ENCODE results near the gene RAPGEF5.

The RAPGEF5 gene

GRCh38 chr7:22194658-22195273 lies 162.2 kb downstream of the RAPGEF5 start:
- no peak overlapping the region for H3K27ac ChIP-seq
- DNase-seq (ENCODE audit: low read depth, low spot score), result no peak
- H3K36me3 ChIP-seq (ENCODE audit: insufficient read depth, low read length), result no peaks in the 10 kb centered on the region
- no peak overlapping the region for H3K9ac ChIP-seq (ENCODE audit: insufficient read length)
- no peak overlapping the region for H3K4me3 ChIP-seq
- no peak for TF ChIP-seq FOXP2 (optimal IDR thresholded peaks at IDR 0.05; ENCODE audit: control extremely low read depth, extremely low read length, insufficient read depth)
- no peak for TF ChIP-seq POLR2AphosphoS5 (IDR thresholded peaks at IDR 0.05; ENCODE audit: borderline replicate concordance, low read depth, low read length)
- TF ChIP-seq EZH2 (IDR thresholded peaks at IDR 0.05), result no peak
- H3K9me3 ChIP-seq (ENCODE audit: low read depth, low read length), result no peaks in the 10 kb centered on the region

GRCh38 chr7:22193450-22193983 lies 163.4 kb downstream of the RAPGEF5 start:
- H3K27ac ChIP-seq, result no peak overlapping the region
- H3K36me3 ChIP-seq (ENCODE audit: insufficient read depth, low read length), result no peaks in the 10 kb centered on the region
- no peak overlapping the region for H3K4me3 ChIP-seq
- H3K9me3 ChIP-seq (ENCODE audit: low read depth, low read length), result no peaks in the 10 kb centered on the region
- no peak overlapping the region for H3K9ac ChIP-seq (ENCODE audit: insufficient read length)
- DNase-seq (ENCODE audit: low read depth, low spot score), result no peak
- TF ChIP-seq FOXP2 (optimal IDR thresholded peaks at IDR 0.05; ENCODE audit: control extremely low read depth, extremely low read length, insufficient read depth) (no peak), EZH2 (IDR thresholded peaks at IDR 0.05) (no peak), POLR2AphosphoS5 (IDR thresholded peaks at IDR 0.05; ENCODE audit: borderline replicate concordance, low read depth, low read length) (no peak)

- H3K27ac ChIP-seq, result no peak overlapping the region
- no peak overlapping the region for H3K4me3 ChIP-seq
- H3K9me3 ChIP-seq (ENCODE audit: low read depth, low read length), result no peaks in the 10 kb centered on the region
- H3K9ac ChIP-seq (ENCODE audit: insufficient read length), result no peak overlapping the region
- DNase-seq (ENCODE audit: low read depth, low spot score), result no peak
- TF ChIP-seq EZH2 (IDR thresholded peaks at IDR 0.05) (no peak), FOXP2 (optimal IDR thresholded peaks at IDR 0.05; ENCODE audit: control extremely low read depth, extremely low read length, insufficient read depth) (no peak), POLR2AphosphoS5 (IDR thresholded peaks at IDR 0.05; ENCODE audit: borderline replicate concordance, low read depth, low read length) (no peak)
- H3K36me3 ChIP-seq (ENCODE audit: insufficient read depth, low read length), result no peaks in the 10 kb centered on the region
These were observed 164.2 kb downstream of the RAPGEF5 start for GRCh38 chr7:22192801-22193200.

GRCh38 chr7:22190736-22191135 lies 166.2 kb downstream of the RAPGEF5 start:
- Histone ChIP-seq H3K4me3 (no peak overlapping the region), H3K9ac (ENCODE audit: insufficient read length) (no peak overlapping the region), H3K27ac (no peak overlapping the region), H3K36me3 (ENCODE audit: insufficient read depth, low read length) (no peaks in the 10 kb centered on the region), H3K9me3 (ENCODE audit: low read depth, low read length) (no peaks in the 10 kb centered on the region)
- TF ChIP-seq FOXP2 (optimal IDR thresholded peaks at IDR 0.05; ENCODE audit: control extremely low read depth, extremely low read length, insufficient read depth), result no peak
- TF ChIP-seq POLR2AphosphoS5 (IDR thresholded peaks at IDR 0.05; ENCODE audit: borderline replicate concordance, low read depth, low read length), result no peak
- TF ChIP-seq EZH2 (IDR thresholded peaks at IDR 0.05), result no peak
- no peak for DNase-seq (ENCODE audit: low read depth, low spot score)

- Histone ChIP-seq H3K9ac (ENCODE audit: insufficient read length) (no peak overlapping the region), H3K9me3 (ENCODE audit: low read depth, low read length) (no peaks in the 10 kb centered on the region), H3K27ac (no peak overlapping the region), H3K4me3 (no peak overlapping the region), H3K36me3 (ENCODE audit: insufficient read depth, low read length) (no peaks in the 10 kb centered on the region)
- no peak for DNase-seq (ENCODE audit: low read depth, low spot score)
- TF ChIP-seq FOXP2 (optimal IDR thresholded peaks at IDR 0.05; ENCODE audit: control extremely low read depth, extremely low read length, insufficient read depth) (no peak), POLR2AphosphoS5 (IDR thresholded peaks at IDR 0.05; ENCODE audit: borderline replicate concordance, low read depth, low read length) (no peak), EZH2 (IDR thresholded peaks at IDR 0.05) (no peak)
These were observed 167.2 kb downstream of the RAPGEF5 start for GRCh38 chr7:22189741-22190140.

- Histone ChIP-seq H3K27ac (no peak overlapping the region), H3K9ac (ENCODE audit: insufficient read length) (no peak overlapping the region), H3K4me3 (no peak overlapping the region), H3K36me3 (ENCODE audit: insufficient read depth, low read length) (no peaks in the 10 kb centered on the region), H3K9me3 (ENCODE audit: low read depth, low read length) (no peaks in the 10 kb centered on the region)
- TF ChIP-seq POLR2AphosphoS5 (IDR thresholded peaks at IDR 0.05; ENCODE audit: borderline replicate concordance, low read depth, low read length) (no peak), EZH2 (IDR thresholded peaks at IDR 0.05) (no peak), FOXP2 (optimal IDR thresholded peaks at IDR 0.05; ENCODE audit: control extremely low read depth, extremely low read length, insufficient read depth) (no peak)
- no peak for DNase-seq (ENCODE audit: low read depth, low spot score)
These were observed 167.7 kb downstream of the RAPGEF5 start for GRCh38 chr7:22189230-22189629.

GRCh38 chr7:22187691-22188348 lies 169.1 kb downstream of the RAPGEF5 start:
- H3K4me3 ChIP-seq, result no peak overlapping the region
- TF ChIP-seq EZH2 (IDR thresholded peaks at IDR 0.05) (no peak), POLR2AphosphoS5 (IDR thresholded peaks at IDR 0.05; ENCODE audit: borderline replicate concordance, low read depth, low read length) (no peak), FOXP2 (optimal IDR thresholded peaks at IDR 0.05; ENCODE audit: control extremely low read depth, extremely low read length, insufficient read depth) (no peak)
- no peaks in the 10 kb centered on the region for H3K36me3 ChIP-seq (ENCODE audit: insufficient read depth, low read length)
- no peak overlapping the region for H3K27ac ChIP-seq
- H3K9ac ChIP-seq (ENCODE audit: insufficient read length), result no peak overlapping the region
- no peak for DNase-seq (ENCODE audit: low read depth, low spot score)
- H3K9me3 ChIP-seq (ENCODE audit: low read depth, low read length), result no peaks in the 10 kb centered on the region

GRCh38 chr7:22185559-22185958 lies 171.4 kb downstream of the RAPGEF5 start:
- no peak overlapping the region for H3K9ac ChIP-seq (ENCODE audit: insufficient read length)
- TF ChIP-seq FOXP2 (optimal IDR thresholded peaks at IDR 0.05; ENCODE audit: control extremely low read depth, extremely low read length, insufficient read depth) (no peak), POLR2AphosphoS5 (IDR thresholded peaks at IDR 0.05; ENCODE audit: borderline replicate concordance, low read depth, low read length) (no peak), EZH2 (IDR thresholded peaks at IDR 0.05) (no peak)
- H3K27ac ChIP-seq, result no peak overlapping the region
- H3K9me3 ChIP-seq (ENCODE audit: low read depth, low read length), result no peaks in the 10 kb centered on the region
- no peak for DNase-seq (ENCODE audit: low read depth, low spot score)
- H3K4me3 ChIP-seq, result no peak overlapping the region
- no peaks in the 10 kb centered on the region for H3K36me3 ChIP-seq (ENCODE audit: insufficient read depth, low read length)
